ENCODE results near the gene USP10.
"Not testable (repeated sequence)": the region's sequence is repeated elsewhere in the genome, so short reads cannot be mapped to it uniquely, and the experiment has no call there.

USP10 gene

GRCh38 chr16:84680843-84681629 is 18.8 kb upstream of the USP10 start:
- H3K27ac Mint-ChIP-seq = no peak overlapping the region
- H3K9me3 Mint-ChIP-seq = no peaks in the 10 kb centered on the region
- H3K27me3 Mint-ChIP-seq = peaks cover 17% of the 10 kb centered on the region
- H3K4me3 Mint-ChIP-seq = no peak overlapping the region
- no peaks in the 10 kb centered on the region for H3K36me3 Mint-ChIP-seq (ENCODE audit: low read depth)
- peaks cover 8% of the 10 kb centered on the region for H3K4me1 Mint-ChIP-seq (ENCODE audit: low read depth)
- intact Hi-C loops (cut with micrococcal nuclease) = no loop called here

- no peak overlapping the region for H3K27ac Mint-ChIP-seq
- no peak overlapping the region for H3K4me3 Mint-ChIP-seq
- intact Hi-C loops (cut with micrococcal nuclease) = no loop called here
- H3K9me3 Mint-ChIP-seq = peaks cover 8% of the 10 kb centered on the region
- H3K4me1 Mint-ChIP-seq (ENCODE audit: low read depth) = peaks cover 13% of the 10 kb centered on the region
- peaks cover 10% of the 10 kb centered on the region for H3K27me3 Mint-ChIP-seq
- no peaks in the 10 kb centered on the region for H3K36me3 Mint-ChIP-seq (ENCODE audit: low read depth)
Measured at GRCh38 chr16:84683691-84684591, 15.9 kb upstream of the USP10 start.

GRCh38 chr16:84684592-84684965 is 15.2 kb upstream of the USP10 start:
- Mint-ChIP-seq H3K27ac (no peak overlapping the region), H3K9me3 (peaks cover 8% of the 10 kb centered on the region), H3K36me3 (ENCODE audit: low read depth) (no peaks in the 10 kb centered on the region), H3K4me1 (ENCODE audit: low read depth) (peaks cover 13% of the 10 kb centered on the region), H3K27me3 (peaks cover 10% of the 10 kb centered on the region), H3K4me3 (no peak overlapping the region)
- intact Hi-C loops (cut with micrococcal nuclease) = no loop called here

GRCh38 chr16:84685210-84685609 is 14.6 kb upstream of the USP10 start:
- H3K36me3 Mint-ChIP-seq (ENCODE audit: low read depth) = no peaks in the 10 kb centered on the region
- H3K4me3 Mint-ChIP-seq = no peak overlapping the region
- intact Hi-C loops (cut with micrococcal nuclease) = no loop called here
- no peak overlapping the region for H3K27ac Mint-ChIP-seq
- H3K9me3 Mint-ChIP-seq = peaks cover 8% of the 10 kb centered on the region
- peaks cover 12% of the 10 kb centered on the region for H3K4me1 Mint-ChIP-seq (ENCODE audit: low read depth)
- peaks cover 10% of the 10 kb centered on the region for H3K27me3 Mint-ChIP-seq

GRCh38 chr16:84686707-84687298 is 13.0 kb upstream of the USP10 start:
- H3K36me3 Mint-ChIP-seq (ENCODE audit: low read depth) = no peaks in the 10 kb centered on the region
- no peak overlapping the region for H3K27ac Mint-ChIP-seq
- peaks cover 8% of the 10 kb centered on the region for H3K9me3 Mint-ChIP-seq
- intact Hi-C loops (cut with micrococcal nuclease) = no loop called here
- no peak overlapping the region for H3K4me3 Mint-ChIP-seq
- H3K27me3 Mint-ChIP-seq = peaks cover 8% of the 10 kb centered on the region
- peaks cover 16% of the 10 kb centered on the region for H3K4me1 Mint-ChIP-seq (ENCODE audit: low read depth)

GRCh38 chr16:84687715-84688114 is 12.1 kb upstream of the USP10 start:
- no peaks in the 10 kb centered on the region for H3K36me3 Mint-ChIP-seq (ENCODE audit: low read depth)
- H3K27ac Mint-ChIP-seq = no peak overlapping the region
- H3K9me3 Mint-ChIP-seq = peaks cover 8% of the 10 kb centered on the region
- peaks cover 8% of the 10 kb centered on the region for H3K27me3 Mint-ChIP-seq
- no peak overlapping the region for H3K4me3 Mint-ChIP-seq
- H3K4me1 Mint-ChIP-seq (ENCODE audit: low read depth) = peaks cover 24% of the 10 kb centered on the region
- intact Hi-C loops (cut with micrococcal nuclease) = no loop called here

- H3K27me3 Mint-ChIP-seq; intact Hi-C loops (cut with micrococcal nuclease); H3K9me3 Mint-ChIP-seq; H3K27ac Mint-ChIP-seq; H3K36me3 Mint-ChIP-seq (ENCODE audit: low read depth); H3K4me3 Mint-ChIP-seq: not testable (repeated sequence)
- peaks cover 28% of the 10 kb centered on the region for H3K4me1 Mint-ChIP-seq (ENCODE audit: low read depth)
Measured at GRCh38 chr16:84688163-84688562, 11.6 kb upstream of the USP10 start.

- H3K4me3 Mint-ChIP-seq = no peak overlapping the region
- intact Hi-C loops (cut with micrococcal nuclease) = no loop called here
- H3K4me1 Mint-ChIP-seq (ENCODE audit: low read depth) = peaks cover 28% of the 10 kb centered on the region
- H3K9me3 Mint-ChIP-seq = peaks cover 8% of the 10 kb centered on the region
- H3K27me3 Mint-ChIP-seq = peaks cover 7% of the 10 kb centered on the region
- no peaks in the 10 kb centered on the region for H3K36me3 Mint-ChIP-seq (ENCODE audit: low read depth)
- H3K27ac Mint-ChIP-seq = no peak overlapping the region
Measured at GRCh38 chr16:84689111-84689510, 10.7 kb upstream of the USP10 start.

GRCh38 chr16:84690088-84690819 is 9.5 kb upstream of the USP10 start:
- H3K36me3 Mint-ChIP-seq (ENCODE audit: low read depth) = no peaks in the 10 kb centered on the region
- no peak overlapping the region for H3K27ac Mint-ChIP-seq

GRCh38 chr16:84692451-84693214 is 7.2 kb upstream of the USP10 start:
- Mint-ChIP-seq H3K4me1 (ENCODE audit: low read depth) (peaks cover 23% of the 10 kb centered on the region), H3K27ac (peak overlapping the region; percentile 79), H3K4me3 (peak overlapping the region; percentile 51), H3K9me3 (peaks cover 8% of the 10 kb centered on the region), H3K36me3 (ENCODE audit: low read depth) (no peaks in the 10 kb centered on the region), H3K27me3 (no peaks in the 10 kb centered on the region)
- intact Hi-C loops (cut with micrococcal nuclease) = no loop called here

More at GRCh38 chr16:84690088-84690819, 9.5 kb upstream of the USP10 start:
- Mint-ChIP-seq H3K4me3 (no peak overlapping the region), H3K27me3 (no peaks in the 10 kb centered on the region), H3K9me3 (peaks cover 8% of the 10 kb centered on the region), H3K4me1 (ENCODE audit: low read depth) (peaks cover 28% of the 10 kb centered on the region)
- intact Hi-C loops (cut with micrococcal nuclease) = no loop called here

- H3K4me1 Mint-ChIP-seq (ENCODE audit: low read depth) = peaks cover 23% of the 10 kb centered on the region
- intact Hi-C loops (cut with micrococcal nuclease); H3K4me3 Mint-ChIP-seq; H3K36me3 Mint-ChIP-seq (ENCODE audit: low read depth); H3K9me3 Mint-ChIP-seq; H3K27ac Mint-ChIP-seq; H3K27me3 Mint-ChIP-seq: not testable (repeated sequence)
Measured at GRCh38 chr16:84693869-84694268, 5.9 kb upstream of the USP10 start.

- Mint-ChIP-seq H3K4me3 (no peak overlapping the region), H3K27me3 (no peaks in the 10 kb centered on the region), H3K9me3 (no peaks in the 10 kb centered on the region), H3K27ac (no peak overlapping the region), H3K4me1 (ENCODE audit: low read depth) (peaks cover 23% of the 10 kb centered on the region), H3K36me3 (ENCODE audit: low read depth) (no peaks in the 10 kb centered on the region)
- intact Hi-C loops (cut with micrococcal nuclease) = no loop called here
Measured at GRCh38 chr16:84694980-84695379, 4.8 kb upstream of the USP10 start.

GRCh38 chr16:84699147-84699711 is 571 bp upstream of the USP10 start:
- Mint-ChIP-seq H3K9me3 (no peaks in the 10 kb centered on the region), H3K4me1 (ENCODE audit: low read depth) (peaks cover 12% of the 10 kb centered on the region), H3K27me3 (no peaks in the 10 kb centered on the region), H3K4me3 (peak overlapping the region; percentile 63), H3K27ac (peak overlapping the region; percentile 77), H3K36me3 (ENCODE audit: low read depth) (peaks cover 7% of the 10 kb centered on the region)
- intact Hi-C loops (cut with micrococcal nuclease) = no loop called here
